Stimulated activated CD4-positive, alpha-beta T cell treated with anti-CD3 and anti-CD28 coated beads, Interleukin-2, amount 100 ng/mL, for 4 hours (primary cell): Measurements from ENCODE around the gene DHPS.
"Not testable (repeated sequence)": the region's sequence is repeated elsewhere in the genome, so short reads cannot be mapped to it uniquely, and the experiment has no call there.

ENCODE experiments used
- DNase-seq: peaks from one replicate; pipeline ENCODE4 v3.0.0-alpha.2; 2020; ENCODE audit warnings: low read depth

Gene DHPS

DNA sequence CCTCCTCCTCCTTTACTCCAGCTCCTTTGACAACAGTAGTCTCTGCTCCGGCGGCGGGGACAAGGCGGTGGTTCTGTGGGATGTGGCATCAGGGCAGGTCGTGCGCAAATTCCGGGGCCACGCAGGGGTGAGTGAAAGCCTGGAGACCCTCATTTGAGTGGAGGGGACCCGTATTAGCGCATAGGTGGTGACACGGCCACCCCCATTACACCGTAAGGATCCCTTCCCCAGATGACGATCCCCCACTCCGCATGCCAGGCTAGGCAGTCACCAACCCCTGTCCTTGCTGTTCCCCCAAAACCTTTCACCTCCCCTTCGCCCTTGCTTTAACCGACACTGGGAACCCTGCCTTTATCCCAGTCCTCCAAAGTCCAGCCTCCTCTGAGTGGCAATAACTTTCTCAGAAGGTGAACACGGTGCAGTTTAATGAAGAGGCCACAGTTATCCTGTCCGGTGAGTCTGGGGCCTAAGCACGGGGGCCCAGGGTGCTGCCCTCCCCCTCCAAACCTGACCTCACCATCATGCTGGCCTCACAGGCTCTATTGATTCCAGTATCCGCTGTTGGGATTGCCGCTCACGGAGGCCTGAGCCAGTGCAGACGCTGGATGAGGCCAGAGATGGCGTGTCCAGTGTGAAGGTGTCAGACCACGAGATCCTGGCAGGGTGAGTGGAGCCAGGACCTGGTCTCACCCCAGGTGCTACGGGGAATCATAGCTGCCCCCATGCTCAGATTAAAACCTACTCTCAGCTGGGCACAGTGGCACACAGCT lies 11.3 kb downstream of the DHPS start:
- DNase-seq, result no peak

DNA sequence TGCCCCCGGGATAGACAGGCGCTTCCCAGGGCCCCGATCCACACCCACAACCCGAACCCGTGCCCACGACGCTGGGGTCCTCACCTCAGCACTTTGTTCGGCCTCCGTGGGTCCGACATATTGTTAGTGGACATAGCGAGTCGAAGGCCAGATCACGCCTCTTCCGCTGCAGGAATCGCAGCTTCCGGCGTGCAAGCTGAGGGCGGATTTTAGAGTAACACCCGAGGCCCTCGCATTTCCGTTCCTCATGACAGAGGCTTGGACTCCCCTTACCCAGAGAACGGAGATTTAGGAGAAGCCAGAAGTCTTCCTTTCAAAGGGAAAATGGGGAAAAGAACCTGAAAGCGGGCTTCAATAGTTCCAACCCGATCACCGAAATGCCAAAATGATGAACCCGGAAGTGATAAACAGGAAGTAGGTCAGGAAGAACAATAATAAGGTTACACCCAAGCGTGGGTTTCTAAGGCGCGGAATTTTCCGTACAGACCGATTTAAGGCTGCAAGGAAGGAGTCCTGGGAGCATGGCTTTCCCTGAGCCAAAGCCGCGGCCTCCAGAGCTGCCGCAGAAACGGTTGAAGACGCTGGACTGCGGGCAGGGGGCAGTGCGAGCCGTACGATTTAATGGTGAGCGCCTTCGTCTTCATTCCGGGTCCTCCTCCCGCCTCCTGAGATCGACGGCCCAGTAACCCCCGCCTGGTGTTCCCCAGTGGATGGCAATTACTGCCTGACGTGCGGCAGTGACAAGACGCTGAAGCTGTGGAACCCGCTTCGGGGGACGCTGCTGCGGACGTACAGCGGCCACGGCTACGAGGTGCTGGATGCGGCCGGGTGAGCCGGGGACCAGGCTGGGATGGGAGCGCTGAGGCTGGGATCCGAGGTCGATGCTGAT lies 12.2 kb downstream of the DHPS start:
- peak; percentile 56 for DNase-seq

DNA sequence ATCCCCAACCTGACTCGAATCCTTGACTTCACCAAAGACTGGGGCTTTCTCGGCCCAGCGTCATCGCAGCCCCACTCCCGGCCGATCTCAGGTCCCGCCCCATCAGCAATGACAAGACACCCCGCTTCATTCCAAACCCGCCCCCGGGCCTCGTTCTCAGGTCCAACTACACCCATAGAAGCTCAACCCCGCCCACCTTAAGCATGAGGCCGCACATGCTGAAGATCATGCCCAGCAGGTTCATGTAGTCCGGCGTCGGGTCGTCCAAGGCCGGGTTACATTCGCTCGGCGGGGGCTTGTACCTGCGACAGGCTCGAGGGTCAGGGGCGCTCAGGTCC lies 12.8 kb downstream of the DHPS start:
- peak; percentile 57 for DNase-seq

DNA sequence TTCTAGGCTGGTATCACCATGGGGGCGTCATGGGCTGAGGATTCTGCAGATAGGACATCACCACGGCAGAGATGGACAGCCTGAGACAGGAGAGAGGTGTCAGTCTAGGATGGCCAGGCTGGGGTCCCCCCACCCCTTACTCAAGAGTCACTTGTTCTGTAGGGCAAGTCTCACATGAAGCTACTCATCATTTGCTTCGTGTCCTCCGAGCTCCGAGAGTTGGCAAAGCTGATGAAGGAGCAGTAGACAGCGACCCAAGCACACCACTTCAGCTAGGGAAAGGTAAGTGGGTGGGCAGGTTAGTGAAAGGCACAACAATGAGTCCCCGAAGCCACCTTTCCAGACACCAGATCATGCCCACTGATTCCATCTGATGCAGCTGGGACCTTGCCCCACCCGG lies 13.3 kb downstream of the DHPS start:
- no peak for DNase-seq

DNA sequence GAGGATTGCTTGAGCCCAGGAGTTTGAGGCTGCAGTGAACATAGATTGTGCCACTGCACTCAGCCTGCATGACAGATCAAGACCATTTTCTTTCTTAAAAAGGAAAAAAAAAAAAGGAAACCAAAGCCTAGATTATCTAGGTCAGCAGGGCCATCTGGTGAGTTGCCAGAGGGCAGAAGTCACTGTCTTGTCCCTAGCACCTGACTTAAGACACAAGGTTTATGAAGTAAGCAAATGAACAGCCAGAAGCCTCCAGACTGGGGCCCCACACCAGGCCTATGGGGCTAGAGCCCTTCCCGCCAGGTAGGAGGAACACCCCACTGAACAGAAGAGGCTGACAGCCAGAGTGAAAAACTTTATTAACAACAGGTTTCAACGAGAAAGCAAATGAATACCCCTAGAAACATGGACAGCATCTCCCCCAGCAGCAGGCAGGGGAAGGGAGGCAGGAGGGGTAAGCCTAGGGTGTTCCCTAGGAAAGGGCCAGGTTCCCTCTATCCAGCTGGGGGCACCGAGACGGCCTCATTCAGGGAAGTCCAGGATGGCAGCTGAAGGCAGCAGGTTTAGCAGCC lies 13.9 kb downstream of the DHPS start:
- no peak for DNase-seq

DNA sequence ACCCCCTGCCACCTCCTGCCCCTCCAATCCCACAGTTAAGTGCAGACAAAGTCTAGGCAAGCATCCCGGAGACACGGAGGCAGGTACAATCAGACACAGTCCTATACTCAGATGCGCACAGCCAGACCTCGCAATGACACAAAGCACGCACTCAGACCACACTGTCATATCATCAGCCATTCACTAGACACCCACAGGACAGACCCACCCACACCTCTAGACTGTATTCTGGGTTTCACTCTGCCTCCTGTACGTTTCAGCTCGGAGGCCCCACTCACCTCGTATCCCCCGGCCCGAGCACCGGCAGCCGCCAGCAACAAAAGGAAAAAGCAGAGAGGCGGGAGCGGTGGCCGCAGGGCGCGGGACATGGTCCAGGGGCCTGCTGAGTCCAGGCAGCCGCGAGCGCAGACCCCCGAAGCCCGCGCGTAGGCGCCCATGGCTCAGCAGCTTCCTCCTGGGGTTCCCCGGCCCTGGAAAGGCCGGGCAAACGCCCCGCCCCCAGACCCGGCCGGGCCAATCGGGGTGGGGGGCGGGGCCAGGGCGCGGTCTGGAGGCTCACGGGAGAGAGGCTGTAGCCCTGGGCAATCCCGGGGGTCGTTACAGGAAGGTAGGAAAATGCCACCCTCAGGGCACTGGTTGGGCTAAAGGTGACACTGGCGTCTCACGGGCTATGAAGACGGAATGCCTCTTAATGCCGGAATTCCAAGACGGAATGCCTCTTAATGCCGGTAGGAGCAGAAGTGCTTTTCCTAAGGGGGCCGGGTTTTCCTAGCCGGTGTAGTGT lies 15.2 kb downstream of the DHPS start, which contains the start of the genes MAN2B1 and WDR83:
Gene MAN2B1 (minus strand): TSS at position 478 of the 784 bp plus-strand sequence. CDS start 41 bp downstream, at position 437.
Gene WDR83 (plus strand): TSS at position 543 of the 784 bp plus-strand sequence. CDS start 2,984 bp downstream, outside the sequence.
- peak; percentile 72 for DNase-seq

DNA sequence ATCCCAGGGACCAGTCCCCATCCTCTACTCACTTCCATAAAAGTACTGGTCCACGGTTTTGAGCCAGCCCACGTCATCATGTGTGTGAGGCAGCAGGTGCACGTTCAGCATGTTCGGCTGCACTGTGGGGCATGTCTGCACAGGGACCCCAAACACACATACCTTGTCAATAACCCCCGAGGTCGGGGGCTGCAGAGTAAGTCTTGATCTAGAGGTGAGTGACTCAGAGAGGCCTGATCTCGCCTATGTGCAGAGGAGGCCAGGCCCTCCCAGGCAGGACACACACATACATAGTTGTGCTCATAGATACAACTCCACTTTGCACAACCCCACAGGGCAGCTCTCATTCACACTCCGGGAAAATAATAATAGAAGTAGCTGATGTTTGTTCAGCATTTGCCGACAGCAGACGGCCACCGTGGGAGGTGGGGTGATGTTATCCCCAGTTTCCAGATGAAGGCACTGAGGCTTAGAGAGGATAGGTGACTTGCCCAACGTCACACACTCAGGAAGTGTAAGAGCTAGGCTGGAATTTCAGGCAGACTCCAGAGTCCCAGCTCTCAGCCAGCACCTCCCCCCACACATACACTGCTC lies 15.9 kb downstream of the DHPS start:
- no peak for DNase-seq

- DNase-seq, result no peak
Observed at GRCh38 chr19:12665281-12665573, 16.5 kb downstream of the DHPS start.

DNA sequence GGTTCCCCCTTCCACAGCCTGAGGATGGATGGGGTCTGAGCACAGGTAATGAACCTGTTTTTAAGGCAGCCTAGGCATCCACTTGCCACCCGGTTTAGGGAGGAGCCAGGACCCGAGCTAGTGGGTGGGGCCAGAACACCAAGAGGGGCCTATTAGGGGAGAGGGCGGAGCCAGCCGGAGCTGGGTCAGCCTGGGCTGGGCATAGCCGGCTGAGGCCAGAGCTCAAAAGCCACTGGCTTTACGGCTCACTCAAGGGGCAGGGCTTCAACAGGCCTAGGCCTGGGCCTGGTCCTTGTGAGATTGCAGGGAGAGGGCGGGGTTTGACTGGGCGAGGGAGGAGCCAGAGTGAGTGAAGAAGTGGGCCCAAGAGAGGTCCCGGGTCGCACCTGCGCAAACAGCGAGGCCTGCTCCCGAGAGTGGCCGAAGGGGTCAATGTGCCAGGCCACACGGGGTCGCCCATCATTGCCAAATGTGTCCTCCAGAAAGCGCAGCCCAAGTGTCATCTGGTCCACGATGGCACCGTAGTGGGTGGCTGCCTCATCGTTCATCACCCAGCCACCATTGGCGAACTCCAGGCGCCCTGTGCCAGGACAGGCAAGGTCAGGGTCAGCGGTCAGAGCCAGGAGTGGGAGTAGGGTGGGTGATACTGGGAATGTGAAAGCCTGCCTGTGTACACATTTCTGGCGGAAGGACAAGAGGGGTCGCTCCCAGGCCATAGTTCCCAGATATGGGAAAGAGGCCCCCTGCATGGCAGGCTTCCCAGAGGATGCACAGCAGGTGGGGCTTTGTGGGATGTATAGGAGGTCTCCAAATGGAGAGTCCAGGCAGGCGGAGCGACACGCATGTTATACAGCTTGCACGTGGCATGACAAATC lies 17.0 kb downstream of the DHPS start:
- DNase-seq, result no peak

DNA sequence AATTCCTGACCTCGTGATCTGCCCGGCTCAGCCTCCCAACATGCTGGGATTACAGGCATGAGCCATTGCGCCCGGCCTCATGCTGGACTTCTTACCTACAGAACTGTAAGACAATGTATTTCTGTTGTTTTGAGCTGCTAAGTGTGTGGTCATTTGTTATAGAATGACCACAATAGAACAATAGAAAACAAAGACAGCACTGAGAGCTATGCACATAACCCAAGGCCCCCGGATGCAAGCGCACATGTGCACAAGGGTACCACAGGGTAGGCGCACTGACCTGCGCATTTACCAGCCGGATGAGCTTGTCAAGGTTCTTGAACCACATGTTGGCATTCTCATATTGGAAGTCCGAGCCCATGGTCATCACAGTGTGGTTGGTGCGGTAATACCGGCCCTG lies 20.7 kb downstream of the DHPS start:
- DNase-seq, result no peak

DNA sequence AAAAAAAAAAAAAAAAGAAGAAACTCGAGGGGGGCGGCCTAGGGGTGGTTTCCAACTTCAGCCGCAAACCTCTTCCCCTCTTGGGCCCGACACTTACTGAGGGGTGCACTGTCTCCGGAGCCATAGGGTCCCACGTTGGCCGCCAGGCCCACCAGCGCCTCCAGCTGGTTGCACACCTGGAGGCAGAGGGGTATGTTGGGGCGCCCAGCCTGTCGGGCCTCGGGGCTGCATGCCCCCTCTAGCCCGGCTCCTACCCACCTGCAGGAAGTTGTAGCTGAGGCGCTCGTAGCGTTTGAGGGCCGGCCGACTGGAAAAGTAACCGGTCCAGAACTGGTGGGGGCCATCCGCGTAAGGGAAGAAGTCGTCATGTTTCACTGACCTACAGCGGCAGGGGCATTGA lies 23.7 kb downstream of the DHPS start:
- no peak for DNase-seq

GRCh38 chr19:12656899-12657571 lies 24.6 kb downstream of the DHPS start:
- no peak for DNase-seq

- no peak for DNase-seq
Observed at GRCh38 chr19:12655546-12655945, 26.1 kb downstream of the DHPS start.

GRCh38 chr19:12652219-12652618 lies 29.5 kb downstream of the DHPS start:
- DNase-seq, result no peak

GRCh38 chr19:12649941-12650340 lies 31.7 kb downstream of the DHPS start:
- no peak for DNase-seq

DNA sequence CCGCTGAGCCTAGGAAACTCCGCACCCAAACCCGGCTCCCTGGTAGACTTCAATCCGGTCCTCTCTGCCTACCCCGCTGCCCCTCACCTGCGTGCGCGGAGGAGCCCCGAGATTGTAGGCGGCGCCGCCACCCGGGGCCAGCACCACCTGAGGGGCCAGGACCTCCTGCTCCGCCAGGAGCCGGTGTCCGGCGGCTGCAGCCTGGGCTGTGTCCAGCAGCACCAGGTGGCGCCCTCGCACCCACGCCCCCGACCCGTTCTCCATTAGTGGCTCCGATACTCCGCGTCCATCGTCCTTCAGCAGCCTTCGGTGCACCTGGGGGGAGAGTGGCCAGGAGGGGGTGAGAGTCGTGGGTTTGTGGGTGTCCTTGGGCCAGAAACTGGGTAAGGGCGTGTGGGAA lies 33.6 kb downstream of the DHPS start:
- no peak for DNase-seq

GRCh38 chr19:12647490-12648071 lies 34.1 kb downstream of the DHPS start:
- DNase-seq, result no peak

DNA sequence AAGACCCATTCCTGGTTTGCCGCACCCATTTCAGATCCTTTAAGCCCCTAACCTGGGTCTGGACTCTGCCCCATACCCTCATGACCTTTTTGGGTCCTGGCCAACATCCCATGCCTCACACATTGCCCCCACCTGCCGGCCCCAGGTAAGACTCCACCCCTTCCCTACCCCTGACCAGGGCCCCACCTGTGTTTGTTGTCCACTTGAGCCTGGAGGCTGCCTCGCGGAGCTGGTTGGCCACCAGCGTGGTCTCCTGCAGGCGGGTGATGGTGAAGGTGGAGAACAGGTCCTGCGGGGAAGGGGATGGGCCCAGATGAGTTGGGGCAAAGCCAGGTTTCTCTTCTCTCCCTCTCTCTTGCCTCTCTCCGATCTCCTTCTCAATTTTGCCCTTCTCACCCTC lies 34.6 kb downstream of the DHPS start:
- DNase-seq, result no peak

- DNase-seq, result no peak
Observed at GRCh38 chr19:12646551-12646950, 35.1 kb downstream of the DHPS start.

DNA sequence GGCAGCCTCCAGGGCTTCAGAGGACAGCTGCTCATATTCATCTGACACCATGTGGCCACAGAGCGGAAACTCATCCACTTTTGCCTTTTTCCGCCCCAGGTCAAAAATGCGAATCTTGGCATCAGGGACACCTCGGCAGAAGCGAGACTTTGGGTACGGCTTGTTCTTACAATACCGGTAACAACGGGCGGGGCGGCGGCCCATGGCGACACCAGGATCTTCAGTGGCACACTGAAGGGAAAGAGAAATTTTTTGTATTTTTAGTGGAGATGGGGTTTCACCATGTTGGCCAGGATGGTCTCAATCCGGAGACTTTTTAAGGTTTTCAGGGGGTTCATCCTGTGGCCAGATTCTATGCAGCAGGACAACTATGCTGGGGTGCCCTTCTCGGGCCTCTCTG lies 38.0 kb downstream of the DHPS start:
- DNase-seq, result not testable (repeated sequence)
